Measurements from ENCODE around the gene USP38.

The USP38 gene

DNA sequence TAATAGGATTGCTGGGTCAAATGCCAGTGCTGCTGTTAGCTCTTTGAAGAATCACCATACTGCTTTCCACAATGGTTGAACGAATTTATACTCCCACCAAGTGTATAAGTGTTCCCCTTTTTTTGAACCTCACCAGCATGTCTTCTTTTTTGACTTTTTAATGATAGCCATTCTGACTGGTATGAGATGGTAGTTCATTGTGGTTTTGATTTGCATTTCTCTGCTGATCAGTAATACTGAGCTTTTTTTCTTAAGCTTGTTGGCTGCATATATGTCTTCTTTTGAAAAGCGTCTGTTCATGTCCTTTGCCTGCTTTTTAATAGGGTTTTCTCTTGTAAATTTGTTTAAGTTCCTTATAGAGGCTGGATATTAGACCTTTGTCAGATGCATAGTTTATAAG, 14.8 kb downstream of the USP38 start:
- no peaks in the 10 kb centered on the region for H3K27me3 ChIP-seq (ENCODE audit: insufficient read depth, low read length, poor library complexity)
- H3K9ac ChIP-seq (ENCODE audit: low read depth, low read length) = no peak overlapping the region
- H3K27ac ChIP-seq (ENCODE audit: low read length) = no peak overlapping the region
- peaks cover 9% of the 10 kb centered on the region; the same call in 1 of the 2 replicates for H4K20me1 ChIP-seq (ENCODE audit: insufficient read depth, low read length)
- no peaks in the 10 kb centered on the region for H3K4me1 ChIP-seq (ENCODE audit: insufficient read depth, low read length)
- ATAC-seq (ENCODE audit: insufficient read depth, low read depth) (no peak), DNase-seq (no peak)
- H3K9me3 ChIP-seq (ENCODE audit: insufficient read depth, low read length, severe bottlenecking) = no peaks in the 10 kb centered on the region
- no peak overlapping the region for H2AFZ ChIP-seq (ENCODE audit: low read depth, low read length)
- H3K4me2 ChIP-seq (ENCODE audit: insufficient read depth, low read length) = no peak overlapping the region
- H3K4me3 ChIP-seq (ENCODE audit: low read depth in 1 of 2, low read length in 2 of 2) = no peak overlapping the region
- H3K36me3 ChIP-seq (ENCODE audit: insufficient read depth, low read length) = peaks cover 88% of the 10 kb centered on the region
- H3K79me2 ChIP-seq (ENCODE audit: insufficient read depth, low read length) = peaks cover 15% of the 10 kb centered on the region; the same call in 1 of the 2 replicates
- no peak for TF ChIP-seq EZH2 (IDR thresholded peaks at IDR 0.05; ENCODE audit: borderline replicate concordance, low read depth, low read length, severe bottlenecking)
- TF ChIP-seq, protein P1, sequence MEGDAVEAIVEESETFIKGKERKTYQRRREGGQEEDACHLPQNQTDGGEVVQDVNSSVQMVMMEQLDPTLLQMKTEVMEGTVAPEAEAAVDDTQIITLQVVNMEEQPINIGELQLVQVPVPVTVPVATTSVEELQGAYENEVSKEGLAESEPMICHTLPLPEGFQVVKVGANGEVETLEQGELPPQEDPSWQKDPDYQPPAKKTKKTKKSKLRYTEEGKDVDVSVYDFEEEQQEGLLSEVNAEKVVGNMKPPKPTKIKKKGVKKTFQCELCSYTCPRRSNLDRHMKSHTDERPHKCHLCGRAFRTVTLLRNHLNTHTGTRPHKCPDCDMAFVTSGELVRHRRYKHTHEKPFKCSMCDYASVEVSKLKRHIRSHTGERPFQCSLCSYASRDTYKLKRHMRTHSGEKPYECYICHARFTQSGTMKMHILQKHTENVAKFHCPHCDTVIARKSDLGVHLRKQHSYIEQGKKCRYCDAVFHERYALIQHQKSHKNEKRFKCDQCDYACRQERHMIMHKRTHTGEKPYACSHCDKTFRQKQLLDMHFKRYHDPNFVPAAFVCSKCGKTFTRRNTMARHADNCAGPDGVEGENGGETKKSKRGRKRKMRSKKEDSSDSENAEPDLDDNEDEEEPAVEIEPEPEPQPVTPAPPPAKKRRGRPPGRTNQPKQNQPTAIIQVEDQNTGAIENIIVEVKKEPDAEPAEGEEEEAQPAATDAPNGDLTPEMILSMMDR (IDR thresholded peaks at IDR 0.05; ENCODE audit: borderline replicate concordance, extremely low read depth, low read length, poor library complexity, severe bottlenecking) = no peak

DNA sequence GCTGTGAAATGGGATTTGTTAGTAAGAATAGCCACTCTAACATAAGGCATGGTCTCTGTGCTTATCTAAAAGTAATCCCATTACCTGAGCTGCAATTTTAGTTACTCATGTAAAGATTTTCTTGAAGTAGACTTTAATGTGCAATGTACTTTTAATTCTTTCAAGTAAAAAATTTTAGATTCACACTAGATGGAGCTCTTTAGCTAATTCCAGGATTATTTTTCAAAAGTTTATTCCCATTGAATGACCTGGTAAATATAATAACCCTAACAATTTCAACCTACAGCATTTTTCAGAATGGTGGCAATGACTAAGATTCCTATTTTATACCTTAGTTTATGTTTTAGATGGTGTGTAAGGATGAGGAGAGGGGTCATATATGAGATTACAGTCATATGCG, 18.1 kb downstream of the USP38 start:
- TF ChIP-seq, protein P1 (IDR thresholded peaks at IDR 0.05; ENCODE audit: borderline replicate concordance, extremely low read depth, low read length, poor library complexity, severe bottlenecking) = no peak
- TF ChIP-seq EZH2 (IDR thresholded peaks at IDR 0.05; ENCODE audit: borderline replicate concordance, low read depth, low read length, severe bottlenecking) = no peak
- Histone ChIP-seq H3K27ac (ENCODE audit: low read length) (no peak overlapping the region), H3K4me1 (ENCODE audit: insufficient read depth, low read length) (no peaks in the 10 kb centered on the region), H3K4me3 (ENCODE audit: low read depth in 1 of 2, low read length in 2 of 2) (no peak overlapping the region), H3K36me3 (ENCODE audit: insufficient read depth, low read length) (peaks cover 87% of the 10 kb centered on the region), H3K27me3 (ENCODE audit: insufficient read depth, low read length, poor library complexity) (no peaks in the 10 kb centered on the region), H3K9ac (ENCODE audit: low read depth, low read length) (no peak overlapping the region), H3K79me2 (ENCODE audit: insufficient read depth, low read length) (peaks cover 8% of the 10 kb centered on the region; the same call in 1 of the 2 replicates), H3K4me2 (ENCODE audit: insufficient read depth, low read length) (no peak overlapping the region), H3K9me3 (ENCODE audit: insufficient read depth, low read length, severe bottlenecking) (no peaks in the 10 kb centered on the region), H2AFZ (ENCODE audit: low read depth, low read length) (no peak overlapping the region), H4K20me1 (ENCODE audit: insufficient read depth, low read length) (peaks cover 5% of the 10 kb centered on the region; the same call in 1 of the 2 replicates)
- ATAC-seq (ENCODE audit: insufficient read depth, low read depth) = no peak
- DNase-seq = no peak

DNA sequence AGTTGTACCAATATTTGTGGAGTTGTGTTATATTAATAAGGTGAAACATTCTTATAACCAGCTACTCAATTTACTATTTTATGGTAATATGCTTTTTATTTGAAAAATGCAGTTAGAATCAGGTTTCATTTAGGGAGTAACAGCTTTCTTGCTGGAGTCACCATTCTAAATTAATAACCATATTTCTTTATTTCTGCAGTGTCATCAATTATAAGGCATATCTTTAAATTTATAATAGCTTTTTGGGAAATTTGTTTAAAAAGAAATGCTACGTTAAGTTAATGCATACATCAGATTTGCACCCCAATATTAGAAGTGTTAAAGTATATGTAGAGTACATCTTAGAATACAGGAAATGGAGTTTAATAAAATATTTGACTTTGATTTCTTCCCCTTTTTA, 18.9 kb downstream of the USP38 start:
- Histone ChIP-seq H3K79me2 (ENCODE audit: insufficient read depth, low read length) (peaks cover 4% of the 10 kb centered on the region; the same call in 1 of the 2 replicates), H3K4me2 (ENCODE audit: insufficient read depth, low read length) (no peak overlapping the region), H3K4me1 (ENCODE audit: insufficient read depth, low read length) (no peaks in the 10 kb centered on the region), H3K9ac (ENCODE audit: low read depth, low read length) (no peak overlapping the region), H4K20me1 (ENCODE audit: insufficient read depth, low read length) (peaks cover 5% of the 10 kb centered on the region; the same call in 1 of the 2 replicates), H2AFZ (ENCODE audit: low read depth, low read length) (no peak overlapping the region), H3K4me3 (ENCODE audit: low read depth in 1 of 2, low read length in 2 of 2) (no peak overlapping the region), H3K9me3 (ENCODE audit: insufficient read depth, low read length, severe bottlenecking) (no peaks in the 10 kb centered on the region), H3K27ac (ENCODE audit: low read length) (no peak overlapping the region), H3K27me3 (ENCODE audit: insufficient read depth, low read length, poor library complexity) (no peaks in the 10 kb centered on the region), H3K36me3 (ENCODE audit: insufficient read depth, low read length) (peaks cover 84% of the 10 kb centered on the region)
- no peak for TF ChIP-seq EZH2 (IDR thresholded peaks at IDR 0.05; ENCODE audit: borderline replicate concordance, low read depth, low read length, severe bottlenecking)
- TF ChIP-seq, protein P1 (IDR thresholded peaks at IDR 0.05; ENCODE audit: borderline replicate concordance, extremely low read depth, low read length, poor library complexity, severe bottlenecking) = no peak
- DNase-seq = no peak
- ATAC-seq (ENCODE audit: insufficient read depth, low read depth) = no peak

DNA sequence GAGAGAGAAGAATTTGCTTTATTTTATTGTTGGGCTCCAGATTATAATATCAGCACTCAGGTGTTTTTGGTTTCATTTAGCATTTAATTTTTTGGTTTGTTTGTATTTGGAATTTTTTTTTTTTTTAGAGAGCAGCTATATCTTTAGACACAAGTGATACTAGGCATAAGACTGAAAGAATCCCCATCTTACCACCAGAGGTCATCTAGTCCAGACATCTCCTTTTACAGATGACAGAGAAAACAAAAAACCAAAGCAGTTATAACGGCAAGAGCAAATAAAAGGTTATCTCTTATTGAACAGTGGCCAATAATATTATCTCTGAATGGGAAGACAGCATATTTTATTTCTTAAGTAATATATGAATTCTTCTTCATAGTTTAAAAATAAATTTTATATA, 22.8 kb downstream of the USP38 start:
- Histone ChIP-seq H3K9ac (ENCODE audit: low read depth, low read length) (no peak overlapping the region), H3K4me2 (ENCODE audit: insufficient read depth, low read length) (no peak overlapping the region), H4K20me1 (ENCODE audit: insufficient read depth, low read length) (no peaks in the 10 kb centered on the region), H3K27me3 (ENCODE audit: insufficient read depth, low read length, poor library complexity) (no peaks in the 10 kb centered on the region), H3K36me3 (ENCODE audit: insufficient read depth, low read length) (peaks cover 77% of the 10 kb centered on the region), H3K9me3 (ENCODE audit: insufficient read depth, low read length, severe bottlenecking) (no peaks in the 10 kb centered on the region), H3K79me2 (ENCODE audit: insufficient read depth, low read length) (no peaks in the 10 kb centered on the region), H3K4me1 (ENCODE audit: insufficient read depth, low read length) (no peaks in the 10 kb centered on the region), H3K27ac (ENCODE audit: low read length) (no peak overlapping the region), H2AFZ (ENCODE audit: low read depth, low read length) (no peak overlapping the region), H3K4me3 (ENCODE audit: low read depth in 1 of 2, low read length in 2 of 2) (no peak overlapping the region)
- ATAC-seq (ENCODE audit: insufficient read depth, low read depth) (no peak), DNase-seq (no peak)
- no peak for TF ChIP-seq EZH2 (IDR thresholded peaks at IDR 0.05; ENCODE audit: borderline replicate concordance, low read depth, low read length, severe bottlenecking)
- TF ChIP-seq, protein P1 (IDR thresholded peaks at IDR 0.05; ENCODE audit: borderline replicate concordance, extremely low read depth, low read length, poor library complexity, severe bottlenecking) = no peak
